IMR-90 (cell line): ENCODE results near the gene DPP6. TPM values are rescaled to one million over a fixed set of nuclear protein-coding genes. Genes with fewer than 3 reads are reported as not detected.

Experiments
- ATAC-seq: fragments of 200-7000 bp; cut with Tn5 transposase; 2 replicates; pipeline ENCODE4 v1.9.1; 2020; ENCODE audit warnings: low read depth, mild to moderate bottlenecking, moderate library complexity
- BruUV-seq: library from RNA; stranded (reverse); fragments of 400-500 nt; replicated peaks from 2 replicates; lab custom pipeline; 2021; lab: Mats Ljungman, UMichigan
- CTCF ChIA-PET: fragments of 300-600 bp; formaldehyde crosslinking; extraction: SDS; loops from one replicate; lab custom pipeline; 2021; ENCODE audit warnings: antibody characterized with exemption; lab: Yijun Ruan, JAX
- POLR2A ChIA-PET: fragments of 300-600 bp; sonication (Branson Sonifier 250); formaldehyde crosslinking; loops from one replicate; lab custom pipeline; 2022; ENCODE audit warnings: antibody characterized with exemption; ENCODE audit not compliant: unreplicated experiment; lab: Charles Lee
- DNase-seq: peaks from one replicate; pipeline ENCODE4 v3.0.0; 2013
- H2AFZ ChIP-seq: replicated peaks from 2 replicates; pipeline ENCODE3; 2013; ENCODE audit warnings: low read length, mild to moderate bottlenecking; ENCODE audit not compliant: poor library complexity
- H2AK5ac ChIP-seq: 2 replicates; pipeline ENCODE4 v1.6.1; 2013; ENCODE audit warnings: low read depth, low read length, inconsistent platforms
- H2AK9ac ChIP-seq: replicated peaks from 2 replicates; pipeline ENCODE3; 2013; ENCODE audit warnings: mild to moderate bottlenecking, low read depth, low read length, moderate library complexity; ENCODE audit not compliant: poor library complexity
- H2BK120ac ChIP-seq: 2 replicates; pipeline ENCODE4 v1.6.1; 2013; ENCODE audit warnings: low read depth, low read length, inconsistent platforms
- H2BK15ac ChIP-seq: 3 replicates; pipeline ENCODE4 v1.6.1; 2013; ENCODE audit warnings: low read depth, low read length, inconsistent platforms
- H2BK20ac ChIP-seq: 2 replicates; pipeline ENCODE4 v1.6.1; 2013; ENCODE audit warnings: low read depth, mild to moderate bottlenecking, inconsistent platforms, low read length, moderate library complexity
- H2BK5ac ChIP-seq: 2 replicates; pipeline ENCODE4 v1.6.1; 2013; ENCODE audit warnings: mild to moderate bottlenecking, low read depth, low read length, inconsistent platforms; ENCODE audit not compliant: poor library complexity, severe bottlenecking
- H3K14ac ChIP-seq: replicated peaks from 2 replicates; pipeline ENCODE4 v1.6.1; 2013; ENCODE audit warnings: low read depth, low read length, inconsistent platforms
- H3K18ac ChIP-seq: 2 replicates; pipeline ENCODE4 v1.6.1; 2013; ENCODE audit warnings: low read depth, low read length, control low read depth
- H3K23ac ChIP-seq: 2 replicates; pipeline ENCODE4 v1.6.1; 2013; ENCODE audit warnings: low read depth, low read length, inconsistent platforms
- H3K27ac ChIP-seq: 2 replicates; pipeline ENCODE4 v1.5.1; 2013; ENCODE audit warnings: mild to moderate bottlenecking, control low read depth, low read length; ENCODE audit not compliant: insufficient read depth
- H3K27me3 ChIP-seq: 2 replicates; pipeline ENCODE4 v1.6.1; 2013; ENCODE audit warnings: low read length; ENCODE audit not compliant: control insufficient read depth, insufficient read depth
- H3K36me3 ChIP-seq: 2 replicates; pipeline ENCODE4 v1.6.1; 2013; ENCODE audit warnings: low read length, mixed read lengths; ENCODE audit not compliant: control insufficient read depth, insufficient read depth
- H3K4ac ChIP-seq: 2 replicates; pipeline ENCODE4 v1.6.1; 2013; ENCODE audit warnings: low read depth, low read length, inconsistent platforms
- H3K4me1 ChIP-seq: 2 replicates; pipeline ENCODE4 v1.6.1; 2013; ENCODE audit warnings: low read length, mixed read lengths; ENCODE audit not compliant: control insufficient read depth, insufficient read depth
- H3K4me2 ChIP-seq: 2 replicates; pipeline ENCODE4 v1.6.1; 2013; ENCODE audit warnings: low read depth, mild to moderate bottlenecking, control low read depth, low read length, moderate library complexity
- H3K4me3 ChIP-seq: 2 replicates; pipeline ENCODE4 v1.5.1; 2013; ENCODE audit warnings: low read depth, mild to moderate bottlenecking, control low read depth, low read length, moderate library complexity; ENCODE audit not compliant: insufficient read depth
- H3K56ac ChIP-seq: 2 replicates; pipeline ENCODE4 v1.6.1; 2013; ENCODE audit warnings: low read length, inconsistent platforms; ENCODE audit not compliant: insufficient read depth; ENCODE audit errors: extremely low read depth
- H3K79me1 ChIP-seq, 2 experiments: 2 replicates each; pipeline ENCODE4 v1.6.1; 2013; ENCODE audit warnings: low read length in 2 of 2, inconsistent platforms in 1 of 2, low read depth in 1 of 2
- H3K9ac ChIP-seq: 2 replicates; pipeline ENCODE4 v1.6.1; 2013; ENCODE audit warnings: low read depth, low read length, control low read depth
- H3K9me1 ChIP-seq: 2 replicates; pipeline ENCODE4 v1.6.1; 2013; ENCODE audit warnings: low read length, inconsistent platforms; ENCODE audit not compliant: insufficient read depth
- H3K9me3 ChIP-seq: 2 replicates; pipeline ENCODE4 v1.6.1; 2013; ENCODE audit warnings: low read length; ENCODE audit not compliant: control insufficient read depth, insufficient read depth
- H4K20me1 ChIP-seq: 2 replicates; pipeline ENCODE4 v1.6.1; 2013; ENCODE audit warnings: low read length, inconsistent platforms; ENCODE audit not compliant: insufficient read depth
- H4K5ac ChIP-seq: 2 replicates; pipeline ENCODE4 v1.6.1; 2013; ENCODE audit warnings: mild to moderate bottlenecking, low read depth, low read length, control low read depth
- H4K8ac ChIP-seq, 2 experiments: 2 replicates each; pipeline ENCODE4 v1.6.1; 2013; ENCODE audit warnings: low read depth in 2 of 2, low read length in 2 of 2, control low read depth in 1 of 2, inconsistent platforms in 1 of 2
- H4K91ac ChIP-seq: 2 replicates; pipeline ENCODE4 v1.6.1; 2013; ENCODE audit warnings: low read depth, low read length, inconsistent platforms; ENCODE audit not compliant: insufficient read depth
- CHD1 ChIP-seq: IDR thresholded peaks from 2 replicates; pipeline ENCODE4 v1.6.1; 2012; ENCODE audit warnings: low read depth, low read length, improper control_type of control experiment
- RAD21 ChIP-seq: IDR thresholded peaks from 2 replicates; pipeline ENCODE4 v1.6.1; 2012; ENCODE audit warnings: low read length, improper control_type of control experiment
- WGBS, 2 experiments: methylation state at CpG; one replicate each; pipeline versions ENCODE4 v1.1.5 to v1.1.7; 2013; ENCODE audit warnings: missing lambda C conversion rate in 2 of 2; ENCODE audit not compliant: insufficient read length in 1 of 2; ENCODE audit errors: extremely low coverage in 2 of 2; 5-methylcytosine and 5-hydroxymethylcytosine counted together
- dilution Hi-C: fragments of 300-500 bp; cut with HindIII; formaldehyde crosslinking; loops from one replicate; pipeline ENCODE4 v1.14.3; 2018; ENCODE audit warnings: low sequenced_read_pairs; ENCODE audit not compliant: unreplicated experiment
- in situ Hi-C: fragments of 300-500 bp; cut with MboI; formaldehyde crosslinking; loops from 3 replicates; pipeline ENCODE4 v1.14.3; 2019; ENCODE audit warnings: low sequenced_read_pairs, inconsistent platforms, mixed read lengths
- intact Hi-C: fragments of 100-400 bp; cut with micrococcal nuclease; formaldehyde crosslinking; loops from 2 replicates; pipeline ENCODE4 v1.10.0; 2022
- polyA plus RNA-seq, 3 experiments: library from polyadenylated mRNA; depleted of rRNA; stranded (reverse); fragments of >200 nt; gene quantifications; 2 replicates each; pipeline ENCODE4 v1.2.3, GENCODE V29; 2012; ENCODE audit warnings: low replicate concordance in 1 of 3
- total RNA-seq: library from RNA; depleted of rRNA; stranded (reverse); fragments of >200 nt; gene quantifications from 2 replicates; pipeline ENCODE4 v1.2.3, GENCODE V29; 2012

Gene DPP6
- total and polyA plus RNA-seq, 2 of the 4 experiments (the other 2 are of a cell fraction) = not detected

DNA sequence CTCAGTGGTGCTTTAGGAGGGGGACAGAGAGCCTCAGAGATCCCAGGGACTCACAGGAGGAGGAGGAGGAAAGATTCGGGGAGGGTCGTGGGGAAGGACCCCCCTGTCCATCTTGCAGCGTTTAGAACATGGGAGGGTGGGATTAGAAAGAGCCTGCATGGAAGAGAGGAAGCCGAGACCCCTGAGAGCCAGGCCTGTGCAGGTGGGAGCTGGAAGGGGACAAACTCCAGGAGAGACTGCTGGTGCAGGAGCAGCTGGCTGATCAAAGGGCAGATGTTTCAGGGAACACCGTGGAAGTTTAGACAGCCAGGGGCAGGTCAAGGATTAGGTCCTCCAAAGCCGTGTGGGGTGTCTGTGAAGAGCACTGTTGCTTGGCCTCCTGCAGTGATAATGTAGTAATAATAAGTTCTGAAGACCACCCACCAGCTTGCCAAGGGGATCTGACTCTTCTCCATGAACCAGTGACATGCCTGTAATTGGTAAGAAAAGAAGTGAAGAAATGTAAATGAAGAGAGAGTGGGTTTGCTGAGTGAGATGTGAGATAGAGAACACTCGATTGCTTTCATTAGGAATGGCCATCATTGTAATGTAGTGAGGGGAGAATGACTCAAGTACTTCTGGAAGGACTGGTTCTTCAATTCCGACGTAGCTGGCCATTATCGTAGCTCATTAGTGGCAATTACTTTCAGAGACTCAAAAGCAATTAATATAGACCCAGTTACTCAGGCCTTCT is 525.1 kb downstream of the DPP6 start:
- H3K27me3 ChIP-seq = no peaks in the 10 kb centered on the region
- H3K9ac ChIP-seq = no peak overlapping the region
- no peak overlapping the region for H3K23ac ChIP-seq
- no peaks in the 10 kb centered on the region for H3K36me3 ChIP-seq
- in situ Hi-C loops = no loop called here
- H4K91ac ChIP-seq = no peak overlapping the region
- H4K5ac ChIP-seq = no peak overlapping the region
- H4K8ac ChIP-seq = no peak overlapping the region
- H3K56ac ChIP-seq = no peak overlapping the region
- H2BK5ac ChIP-seq = no peak overlapping the region
- ChIA-PET POLR2A (no interaction called here), CTCF (no interaction called here)
- H3K79me1 ChIP-seq = no peaks in the 10 kb centered on the region
- no peak for DNase-seq
- H3K4me3 ChIP-seq = no peak overlapping the region
- BruUV-seq = no TSS peak
- no peak overlapping the region for H2BK15ac ChIP-seq
- H3K4me1 ChIP-seq = no peaks in the 10 kb centered on the region
- TF ChIP-seq CHD1 = no peak
- no peak for TF ChIP-seq RAD21
- no peaks in the 10 kb centered on the region for H4K20me1 ChIP-seq
- H3K18ac ChIP-seq = no peak overlapping the region
- H2AK5ac ChIP-seq = no peak overlapping the region
- H3K27ac ChIP-seq = no peak overlapping the region
- no peaks in the 10 kb centered on the region for H3K9me1 ChIP-seq
- H3K9me3 ChIP-seq = peaks cover 61% of the 10 kb centered on the region
- no peak overlapping the region for H2BK20ac ChIP-seq
- no peak overlapping the region for H2AK9ac ChIP-seq
- no peak for ATAC-seq
- no peak overlapping the region for H2AFZ ChIP-seq
- intact Hi-C loops = no loop called here
- H3K14ac ChIP-seq = no peak overlapping the region
- no peak overlapping the region for H3K4ac ChIP-seq
- WGBS, 2 experiments = 60% methylated on average over 4 of the region's 10 CpGs; no CpG with 5 or more reads in 1 of the 2 experiments
- no peak overlapping the region for H2BK120ac ChIP-seq
- H3K4me2 ChIP-seq = no peak overlapping the region
- dilution Hi-C loops = no loop called here
